GM12874 (cell line): ENCODE measurements around the gene IRF2BP2.

Source experiments
- TF ChIP-seq, protein P1 (sequence below): IDR thresholded peaks from 2 replicates; pipeline ENCODE4 v1.5.1; 2011; ENCODE audit warnings: low read depth, mild to moderate bottlenecking, control low read depth, low read length, moderate library complexity; ENCODE audit not compliant: insufficient read depth

The IRF2BP2 gene

DNA sequence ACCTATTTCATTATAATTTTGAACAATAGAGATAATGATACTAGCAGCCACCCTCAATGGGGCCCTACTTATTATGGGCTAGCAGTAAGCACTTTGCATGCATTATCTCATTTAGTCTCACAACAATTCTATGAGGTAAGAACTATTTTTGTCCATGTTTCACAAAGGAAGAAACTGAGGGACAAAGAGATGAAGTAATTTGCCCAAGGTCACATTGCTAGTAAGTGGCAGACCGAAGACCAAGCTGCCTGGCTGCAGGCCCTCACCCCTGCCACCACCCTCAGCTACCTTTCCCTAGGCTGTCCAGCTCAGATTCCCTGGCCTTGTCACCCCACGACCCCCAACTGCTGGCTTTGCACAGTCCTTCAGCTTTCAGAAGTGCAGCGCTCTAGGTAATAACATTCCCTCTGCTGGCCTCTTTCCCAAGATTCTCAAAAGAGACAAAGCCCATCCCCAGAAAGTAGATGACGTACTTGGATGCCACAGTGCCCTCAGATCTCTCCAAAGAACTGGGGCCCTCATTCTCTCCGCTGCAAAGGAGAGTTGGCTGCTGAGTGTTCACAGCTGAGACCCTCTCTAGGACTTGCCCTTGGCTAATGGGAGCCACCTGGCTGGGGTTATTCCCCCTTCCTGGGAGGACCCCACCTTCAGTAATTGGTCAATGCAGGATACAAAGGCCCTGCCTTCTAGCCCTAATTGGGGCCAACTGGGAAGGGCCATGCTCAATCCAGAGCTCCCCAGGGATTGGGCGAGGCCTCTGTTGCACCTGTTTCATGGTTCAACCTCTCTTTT is 39.5 kb downstream of the IRF2BP2 start:
- TF ChIP-seq, protein P1, sequence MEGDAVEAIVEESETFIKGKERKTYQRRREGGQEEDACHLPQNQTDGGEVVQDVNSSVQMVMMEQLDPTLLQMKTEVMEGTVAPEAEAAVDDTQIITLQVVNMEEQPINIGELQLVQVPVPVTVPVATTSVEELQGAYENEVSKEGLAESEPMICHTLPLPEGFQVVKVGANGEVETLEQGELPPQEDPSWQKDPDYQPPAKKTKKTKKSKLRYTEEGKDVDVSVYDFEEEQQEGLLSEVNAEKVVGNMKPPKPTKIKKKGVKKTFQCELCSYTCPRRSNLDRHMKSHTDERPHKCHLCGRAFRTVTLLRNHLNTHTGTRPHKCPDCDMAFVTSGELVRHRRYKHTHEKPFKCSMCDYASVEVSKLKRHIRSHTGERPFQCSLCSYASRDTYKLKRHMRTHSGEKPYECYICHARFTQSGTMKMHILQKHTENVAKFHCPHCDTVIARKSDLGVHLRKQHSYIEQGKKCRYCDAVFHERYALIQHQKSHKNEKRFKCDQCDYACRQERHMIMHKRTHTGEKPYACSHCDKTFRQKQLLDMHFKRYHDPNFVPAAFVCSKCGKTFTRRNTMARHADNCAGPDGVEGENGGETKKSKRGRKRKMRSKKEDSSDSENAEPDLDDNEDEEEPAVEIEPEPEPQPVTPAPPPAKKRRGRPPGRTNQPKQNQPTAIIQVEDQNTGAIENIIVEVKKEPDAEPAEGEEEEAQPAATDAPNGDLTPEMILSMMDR: no peak

DNA sequence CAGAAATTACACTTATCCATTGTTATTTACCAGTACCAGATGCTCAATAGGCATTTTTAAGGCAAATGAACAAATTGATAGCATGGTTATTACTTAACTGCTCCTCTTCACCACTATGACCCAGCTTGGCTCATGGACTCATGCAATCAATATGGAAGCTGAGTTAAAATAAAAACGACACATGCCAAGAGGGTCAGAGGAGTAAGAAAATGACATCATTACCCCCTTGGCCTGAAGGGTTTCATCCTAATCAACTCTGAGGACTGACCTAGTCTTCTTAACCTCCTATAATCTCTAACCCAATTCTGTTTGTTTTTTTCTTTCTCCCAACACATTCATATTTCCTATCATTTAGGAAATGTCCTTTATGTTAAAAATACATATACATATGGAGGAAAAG is 41.6 kb downstream of the IRF2BP2 start:
- TF ChIP-seq, protein P1: no peak

DNA sequence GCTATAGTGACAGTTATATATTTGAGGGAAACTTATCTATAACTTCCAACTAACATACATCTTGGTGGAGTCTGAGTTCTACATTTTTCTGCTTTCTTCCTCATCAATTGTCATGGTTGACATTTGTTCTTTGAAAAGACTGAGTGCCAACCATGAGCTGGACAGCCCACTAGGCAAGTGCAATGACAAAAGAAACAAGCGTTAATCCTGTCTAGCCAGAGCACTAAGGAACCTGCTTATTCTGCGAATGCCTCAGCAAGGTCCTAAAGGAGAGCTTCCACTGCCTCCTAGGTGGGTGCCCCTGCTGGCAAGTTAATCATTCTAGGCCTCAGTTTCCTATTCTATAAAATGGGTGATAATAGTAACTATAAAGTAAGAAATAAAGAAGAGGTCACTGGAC is 44.8 kb downstream of the IRF2BP2 start:
- TF ChIP-seq, protein P1: no peak

DNA sequence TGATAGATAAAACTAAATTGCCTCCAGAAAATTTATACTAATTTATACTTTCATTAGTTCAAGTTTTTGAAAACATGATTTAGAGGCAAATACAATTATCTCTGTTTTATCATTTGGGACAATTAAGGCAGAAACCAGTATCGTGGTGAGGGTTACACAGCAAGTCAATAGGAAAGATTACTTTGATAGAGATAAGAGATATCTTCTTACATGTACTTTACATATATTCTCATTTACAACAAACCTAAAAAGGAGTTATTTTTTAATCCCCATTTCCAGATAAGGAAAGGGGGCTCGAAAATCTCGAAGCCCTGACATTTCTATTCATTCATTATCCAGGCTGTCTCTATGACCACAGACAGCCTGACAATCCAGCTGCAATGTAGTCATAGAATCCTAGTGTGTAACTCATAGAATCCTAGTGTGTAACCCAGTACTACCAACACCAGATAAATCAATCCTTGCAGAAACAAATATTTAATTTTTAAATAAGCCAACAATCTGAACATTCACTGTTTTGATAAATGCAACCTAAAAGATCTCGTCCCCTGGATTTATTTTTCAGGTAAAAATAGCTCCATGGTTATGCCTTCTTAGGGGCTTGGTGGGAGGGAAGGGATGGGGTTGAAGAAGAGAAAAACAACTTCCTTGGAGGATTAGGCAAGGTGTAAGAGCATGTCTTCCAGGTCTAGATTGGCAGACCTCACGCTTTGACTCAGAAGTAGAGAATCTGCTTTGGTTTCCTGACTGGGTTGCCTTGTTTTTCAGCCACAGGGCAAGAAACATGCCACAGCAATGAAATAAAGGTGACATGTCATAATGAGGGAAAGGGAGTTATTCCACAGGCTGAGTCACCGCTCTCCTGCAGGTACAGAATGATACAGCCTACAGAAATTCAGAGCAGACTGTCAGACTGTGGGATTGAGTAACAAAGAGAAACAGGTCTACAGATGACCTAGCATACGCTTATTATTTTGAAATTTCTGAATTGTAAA is 45.6 kb downstream of the IRF2BP2 start:
- TF ChIP-seq, protein P1: no peak

DNA sequence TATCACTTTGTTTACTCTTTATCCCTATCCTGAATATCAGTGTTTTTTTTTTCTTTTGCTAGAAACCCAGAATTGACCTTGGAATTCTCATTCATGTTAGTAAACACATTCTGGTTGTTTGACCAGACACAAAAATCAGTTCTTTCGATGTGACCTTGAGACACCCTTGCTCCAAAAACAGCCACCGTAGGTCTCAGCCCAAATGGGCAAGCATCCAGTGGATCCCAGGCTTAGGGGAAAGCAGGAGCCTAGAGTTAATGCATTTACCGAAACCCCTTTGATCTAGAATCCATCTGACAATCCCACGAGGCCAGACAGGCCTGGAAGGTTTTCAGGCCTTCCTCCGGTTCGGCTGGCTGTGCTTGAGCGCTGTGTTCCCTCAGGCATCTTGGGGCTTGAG is 47.6 kb downstream of the IRF2BP2 start:
- TF ChIP-seq, protein P1: no peak

DNA sequence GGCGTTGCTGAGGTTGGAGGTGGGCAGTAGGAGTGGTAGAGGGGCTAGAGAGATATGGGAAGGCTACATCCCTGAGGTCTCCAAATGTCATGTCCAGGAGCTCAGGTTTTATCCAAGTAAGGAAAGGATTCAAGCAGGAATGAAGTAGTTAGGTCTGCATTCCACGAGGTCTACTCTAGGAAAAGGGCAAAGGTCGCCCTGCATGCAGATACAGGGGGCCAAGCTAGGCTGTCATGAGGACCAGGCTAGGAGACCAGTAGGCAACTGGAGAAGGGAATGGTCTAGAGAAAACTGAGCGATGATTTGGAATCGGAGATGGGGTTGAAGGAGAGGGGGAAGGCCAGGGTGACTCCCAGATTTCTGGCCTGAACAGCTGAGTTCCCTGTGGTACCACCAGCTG is 48.7 kb downstream of the IRF2BP2 start:
- TF ChIP-seq, protein P1: no peak
